Endothelial cell of umbilical vein (primary cell): ENCODE measurements around the gene STK40. TPM values are rescaled to one million over a fixed set of nuclear protein-coding genes. Genes with fewer than 3 reads are reported as not detected.

ENCODE experiments used
- BruUV-seq: library from RNA; stranded (reverse); fragments of 400-500 nt; replicated peaks from 2 replicates; lab custom pipeline; 2021; lab: Mats Ljungman, UMichigan
- CTCF ChIA-PET: fragments of 300-600, 350-600 bp; sonication (Branson Sonifier 250); formaldehyde crosslinking; loops from one replicate; lab custom pipeline; 2021; ENCODE audit warnings: antibody characterized with exemption, inconsistent platforms; lab: Charles Lee
- POLR2A ChIA-PET: fragments of 300-600, 350-600 bp; sonication (Branson Sonifier 250); formaldehyde crosslinking; loops from one replicate; lab custom pipeline; 2021; ENCODE audit warnings: antibody characterized with exemption, inconsistent platforms; lab: Charles Lee
- DNase-seq: peaks from one replicate; pipeline ENCODE4 v3.0.0-alpha.2; 2011; ENCODE audit warnings: low read depth, low spot score
- FAIRE-seq: peaks from 2 replicates; lab custom pipeline; 2011; peaks lifted over from hg19 to GRCh38; lab: Jason Lieb, UNC
- H2AFZ ChIP-seq: 2 replicates; pipeline ENCODE4 v1.6.0; 2012; ENCODE audit warnings: low read depth, low read length, control low read depth, inconsistent platforms
- H3K27ac ChIP-seq: 2 replicates; pipeline ENCODE4 v1.5.1; 2011; ENCODE audit warnings: low read depth, mild to moderate bottlenecking, control low read depth, low read length, moderate library complexity; ENCODE audit not compliant: insufficient read depth
- H3K27me3 ChIP-seq, 2 experiments: 2 replicates each; pipeline versions ENCODE4 v1.6.0 to v1.6.1; 2011; ENCODE audit warnings: low read length in 2 of 2, mixed read lengths in 1 of 2; ENCODE audit not compliant: control insufficient read depth in 2 of 2, insufficient read depth in 2 of 2
- H3K36me3 ChIP-seq, 2 experiments: 2 replicates in 1 of 2; 3 replicates in 1 of 2; pipeline ENCODE4 v1.5.1; 2011; ENCODE audit warnings: low read length in 2 of 2, mild to moderate bottlenecking in 1 of 2, moderate library complexity in 1 of 2; ENCODE audit not compliant: control insufficient read depth in 2 of 2, insufficient read depth in 2 of 2; ENCODE audit errors: extremely low read depth in 1 of 2
- H3K4me1 ChIP-seq: 3 replicates; pipeline ENCODE4 v1.5.1; 2011; ENCODE audit warnings: mild to moderate bottlenecking, low read length; ENCODE audit not compliant: control insufficient read depth, insufficient read depth; ENCODE audit errors: extremely low read depth
- H3K4me2 ChIP-seq: 2 replicates; pipeline ENCODE4 v1.6.1; 2011; ENCODE audit warnings: low read length, control low read depth, mixed read lengths; ENCODE audit not compliant: insufficient read depth
- H3K4me3 ChIP-seq, 3 experiments: fragments of 200-600 bp in 1 of 3; sonication (generic), shearing (Covaris generic) in 1 of 3; replicated peaks in 1 of 3; 2 replicates each; pipeline ENCODE4 v1.5.1; 2011 to 2016; ENCODE audit warnings: control low read depth in 3 of 3, low read length in 3 of 3, mild to moderate bottlenecking in 2 of 3, inconsistent platforms in 1 of 3, low read depth in 1 of 3, moderate library complexity in 1 of 3; ENCODE audit not compliant: insufficient read depth in 1 of 3
- H3K79me2 ChIP-seq: 2 replicates; pipeline ENCODE4 v1.6.0; 2012; ENCODE audit warnings: low read length, inconsistent platforms; ENCODE audit not compliant: control insufficient read depth, insufficient read depth
- H3K9ac ChIP-seq: replicated peaks from 2 replicates; pipeline ENCODE3; 2011; ENCODE audit warnings: low read length, control low read depth; ENCODE audit not compliant: insufficient read depth; ENCODE audit errors: extremely low read depth
- H3K9me1 ChIP-seq: replicated peaks from 3 replicates; pipeline ENCODE4 v1.6.0; 2011; ENCODE audit warnings: mild to moderate bottlenecking, low read length; ENCODE audit not compliant: control insufficient read depth, insufficient read depth; ENCODE audit errors: extremely low read depth
- H3K9me3 ChIP-seq: replicated peaks from 2 replicates; pipeline ENCODE4 v1.5.1; 2012; ENCODE audit warnings: low read length, inconsistent platforms; ENCODE audit not compliant: control insufficient read depth, insufficient read depth
- H4K20me1 ChIP-seq: replicated peaks from 2 replicates; pipeline ENCODE3; 2011; ENCODE audit warnings: mild to moderate bottlenecking, low read length; ENCODE audit not compliant: control insufficient read depth, insufficient read depth; ENCODE audit errors: extremely low read depth
- CTCF ChIP-seq, 2 donors: IDR thresholded peaks; 1 replicate in 1 of 2; 2 replicates in 1 of 2; pipeline ENCODE4 v1.5.1; 2011; ENCODE audit warnings: low read length in 2 of 2, mild to moderate bottlenecking in 2 of 2, moderate library complexity in 2 of 2, control low read depth in 1 of 2, inconsistent platforms in 1 of 2, low read depth in 1 of 2; ENCODE audit not compliant: insufficient read depth in 1 of 2; ENCODE audit errors: extremely low read depth in 1 of 2
- EZH2 ChIP-seq: IDR thresholded peaks from 2 replicates; pipeline ENCODE4 v1.6.1; 2012; ENCODE audit warnings: borderline replicate concordance, low read depth, mild to moderate bottlenecking, moderate library complexity, low read length, inconsistent platforms; ENCODE audit not compliant: severe bottlenecking
- FOS ChIP-seq: IDR thresholded peaks from 2 replicates; pipeline ENCODE4 v1.6.1; 2011; ENCODE audit warnings: mild to moderate bottlenecking, low read length, moderate library complexity, borderline replicate concordance; ENCODE audit not compliant: insufficient read depth
- GATA2 ChIP-seq: IDR thresholded peaks from 2 replicates; pipeline ENCODE4 v1.7.0; 2011; ENCODE audit warnings: low read depth, mild to moderate bottlenecking, moderate library complexity, mixed read lengths, low read length; ENCODE audit not compliant: insufficient read length, insufficient read depth
- JUN ChIP-seq: IDR thresholded peaks from 2 replicates; pipeline ENCODE4 v1.6.1; 2011; ENCODE audit warnings: borderline replicate concordance, low read depth; ENCODE audit not compliant: insufficient read length, insufficient read depth
- MYC ChIP-seq: IDR thresholded peaks from one replicate; pipeline ENCODE4 v1.6.1; 2011; ENCODE audit warnings: mild to moderate bottlenecking, low read depth, low read length
- POLR2A ChIP-seq: IDR thresholded peaks from 2 replicates; pipeline ENCODE4 v1.6.1; 2012; ENCODE audit warnings: low read depth, mild to moderate bottlenecking, control low read depth, low read length
- POLR2AphosphoS5 ChIP-seq: IDR thresholded peaks from 2 replicates; pipeline ENCODE4 v1.6.1; 2012; ENCODE audit warnings: low read depth, mild to moderate bottlenecking, control low read depth, low read length, moderate library complexity; ENCODE audit not compliant: insufficient read depth
- dilution Hi-C: fragments of 300-500 bp; cut with MboI; formaldehyde crosslinking; loops from one replicate; pipeline ENCODE4 v1.15.0; 2019; ENCODE audit warnings: low sequenced_read_pairs; ENCODE audit not compliant: extremely low pct_ligation_motif_present
- intact Hi-C: fragments of 100-400 bp; cut with micrococcal nuclease; formaldehyde crosslinking; loops from one replicate; pipeline ENCODE4 v1.10.0; 2022
- polyA plus RNA-seq, 4 experiments: library from polyadenylated mRNA; depleted of rRNA in 3 of 4; stranded (reverse) in 3 of 4; unstranded in 1 of 4; fragments of >200 nt; gene quantifications; 2 replicates each; pipeline versions ENCODE4 v1.2.1 to v1.2.3, GENCODE V29; 2011 to 2012; ENCODE audit warnings: missing spikeins in 1 of 4
- total RNA-seq: library from RNA; stranded (reverse); gene quantifications from 2 replicates; pipeline ENCODE4 v1.2.3, GENCODE V29; 2021

STK40 gene
- total and polyA plus RNA-seq, 2 donors (not counting 3 experiments of a cell fraction or from before 2014, with no cell fraction given), result 20.8 to 36.8 TPM

GRCh38 chr1:36425791-36426190 is 40.1 kb upstream of the STK40 start:
- H3K4me3 ChIP-seq, result no peak overlapping the region
- no peaks in the 10 kb centered on the region for H3K27me3 ChIP-seq
- H3K79me2 ChIP-seq, result no peaks in the 10 kb centered on the region
- H2AFZ ChIP-seq, result no peak overlapping the region
- H3K36me3 ChIP-seq, result no peaks in the 10 kb centered on the region
- no peak overlapping the region for H3K27ac ChIP-seq
- H3K9me1 ChIP-seq, result no peaks in the 10 kb centered on the region
- TF ChIP-seq CTCF (IDR thresholded peaks at IDR 0.05; ENCODE audit: extremely low read depth in 1 of 2, insufficient read depth in 1 of 2, low read depth in 1 of 2, low read length in 2 of 2), result no peak
- no peak for TF ChIP-seq JUN
- no peak for TF ChIP-seq POLR2A
- no peak for TF ChIP-seq GATA2
- TF ChIP-seq POLR2AphosphoS5, result no peak
- TF ChIP-seq FOS, result no peak
- TF ChIP-seq MYC, result no peak
- TF ChIP-seq EZH2, result no peak
- DNase-seq, result no peak
- no peak overlapping the region for H3K4me2 ChIP-seq
- dilution Hi-C loops (no loop called here), intact Hi-C loops (no loop called here)
- no peaks in the 10 kb centered on the region for H3K9me3 ChIP-seq
- H3K4me1 ChIP-seq, result no peaks in the 10 kb centered on the region
- ChIA-PET CTCF (interaction anchor here (1.4 to 5.5 kb wide), 2 partner anchors 59 to 83 kb away, joined by 5 to 83 read pairs; no protein-coding TSS in a partner anchor), POLR2A (no interaction called here)
- no peak for FAIRE-seq
- no peak overlapping the region for H3K9ac ChIP-seq
- no peaks in the 10 kb centered on the region for H4K20me1 ChIP-seq
- no TSS peak for BruUV-seq
